ENCODE data around the gene C2orf92.

The C2orf92 gene

GRCh38 chr2:97742381-97742847, 72.9 kb downstream of the C2orf92 start:
- no peak for DNase-seq (ENCODE audit: low read depth in 2 of 2, low spot score in 1 of 2)

- DNase-seq (ENCODE audit: low read depth in 2 of 2, low spot score in 1 of 2), result no peak
Measured at GRCh38 chr2:97743913-97744312, 74.4 kb downstream of the C2orf92 start.

GRCh38 chr2:97745474-97746174, 76.1 kb downstream of the C2orf92 start:
- no peak for DNase-seq (ENCODE audit: low read depth in 2 of 2, low spot score in 1 of 2)

- no peak for DNase-seq (ENCODE audit: low read depth in 2 of 2, low spot score in 1 of 2)
Measured at GRCh38 chr2:97747285-97747684, 77.8 kb downstream of the C2orf92 start.

- no peak for DNase-seq (ENCODE audit: low read depth in 2 of 2, low spot score in 1 of 2)
Measured at GRCh38 chr2:97747716-97748115, 78.2 kb downstream of the C2orf92 start.

- DNase-seq (ENCODE audit: low read depth in 2 of 2, low spot score in 1 of 2), result no peak
Measured at GRCh38 chr2:97749581-97749980, 80.1 kb downstream of the C2orf92 start.

- no peak for DNase-seq (ENCODE audit: low read depth in 2 of 2, low spot score in 1 of 2)
Measured at GRCh38 chr2:97750017-97750416, 80.5 kb downstream of the C2orf92 start.

- DNase-seq (ENCODE audit: low read depth in 2 of 2, low spot score in 1 of 2), result no peak
Measured at GRCh38 chr2:97751752-97752151, 82.2 kb downstream of the C2orf92 start.

Data from stimulated activated CD8-positive, alpha-beta memory T cell treated with anti-CD3 and anti-CD28 coated beads, Interleukin-4, amount 100 ng/mL, for 4 hours (primary cell).